MM.1S (cell line): ENCODE results near the gene ALOX15.

Experiments used
- DNase-seq: peaks from one replicate; pipeline ENCODE4 v3.0.0-alpha.2; 2015
- H2AFZ ChIP-seq: fragments of 300-600 bp; sonication (generic); 2 replicates; pipeline ENCODE4 v1.6.0; 2016; ENCODE audit warnings: antibody characterized with exemption, low read length
- H3F3A ChIP-seq: fragments of 300-600 bp; sonication (generic); 2 replicates; pipeline ENCODE4 v1.6.1; 2016; ENCODE audit warnings: mild to moderate bottlenecking, antibody characterized with exemption, low read length, moderate library complexity, mixed read lengths; ENCODE audit not compliant: insufficient read depth
- H3K27ac ChIP-seq: fragments of 300-600 bp; sonication (generic); 2 replicates; pipeline ENCODE4 v1.5.1; 2016; ENCODE audit warnings: mild to moderate bottlenecking, low read length
- H3K27me3 ChIP-seq: fragments of 300-600 bp; sonication (generic); replicated peaks from 2 replicates; pipeline ENCODE4 v1.6.0; 2016; ENCODE audit warnings: low read length; ENCODE audit not compliant: insufficient read depth
- H3K36me3 ChIP-seq: fragments of 300-600 bp; sonication (generic); replicated peaks from 2 replicates; pipeline ENCODE4 v1.6.1; 2016; ENCODE audit warnings: mild to moderate bottlenecking, low read length, mixed read lengths; ENCODE audit not compliant: insufficient read depth
- H3K4me1 ChIP-seq: fragments of 300-600 bp; sonication (generic); 2 replicates; pipeline ENCODE4 v1.6.1; 2016; ENCODE audit warnings: low read length, mixed read lengths
- H3K4me2 ChIP-seq: fragments of 300-600 bp; sonication (generic); 2 replicates; pipeline ENCODE4 v1.6.0; 2016; ENCODE audit warnings: low read depth, low read length
- H3K4me3 ChIP-seq: fragments of 300-600 bp; sonication (generic); 2 replicates; pipeline ENCODE4 v1.5.1; 2016; ENCODE audit warnings: low read length, mixed read lengths
- H3K79me2 ChIP-seq: fragments of 300-600 bp; sonication (generic); 2 replicates; pipeline ENCODE4 v1.6.1; 2016; ENCODE audit warnings: mixed run types, low read length, mixed read lengths
- H3K9ac ChIP-seq: fragments of 300-600 bp; sonication (generic); 2 replicates; pipeline ENCODE4 v1.6.1; 2016; ENCODE audit warnings: low read length, mixed read lengths
- H3K9me2 ChIP-seq: fragments of 300-600 bp; sonication (generic); replicated peaks from 2 replicates; pipeline ENCODE4 v1.6.1; 2016; ENCODE audit warnings: mild to moderate bottlenecking, low read length, mixed read lengths; ENCODE audit not compliant: insufficient read depth
- H3K9me3 ChIP-seq: fragments of 300-600 bp; sonication (generic); replicated peaks from 2 replicates; pipeline ENCODE4 v1.6.1; 2016; ENCODE audit warnings: mild to moderate bottlenecking, low read length, mixed read lengths; ENCODE audit not compliant: insufficient read depth
- H4K20me1 ChIP-seq: fragments of 300-600 bp; sonication (generic); 2 replicates; pipeline ENCODE4 v1.6.1; 2016; ENCODE audit warnings: mild to moderate bottlenecking, low read length, moderate library complexity, mixed read lengths; ENCODE audit not compliant: insufficient read depth
- EZH2 ChIP-seq: fragments of 300-600 bp; sonication (generic); optimal IDR thresholded peaks from 2 replicates; pipeline ENCODE3; 2017; ENCODE audit warnings: low read depth, mild to moderate bottlenecking, antibody characterized with exemption, low read length, mixed read lengths
- EZH2phosphoT487 ChIP-seq: fragments of 300-600 bp; sonication (generic); IDR thresholded peaks from 2 replicates; pipeline ENCODE4 v1.6.1; 2018; ENCODE audit warnings: antibody characterized with exemption, low read length
- TF ChIP-seq, protein P1 (sequence below): fragments of 300-600 bp; sonication (generic); IDR thresholded peaks from 2 replicates; pipeline ENCODE4 v1.5.1; 2016; ENCODE audit warnings: antibody characterized with exemption, low read length, mixed read lengths

The ALOX15 gene

DNA sequence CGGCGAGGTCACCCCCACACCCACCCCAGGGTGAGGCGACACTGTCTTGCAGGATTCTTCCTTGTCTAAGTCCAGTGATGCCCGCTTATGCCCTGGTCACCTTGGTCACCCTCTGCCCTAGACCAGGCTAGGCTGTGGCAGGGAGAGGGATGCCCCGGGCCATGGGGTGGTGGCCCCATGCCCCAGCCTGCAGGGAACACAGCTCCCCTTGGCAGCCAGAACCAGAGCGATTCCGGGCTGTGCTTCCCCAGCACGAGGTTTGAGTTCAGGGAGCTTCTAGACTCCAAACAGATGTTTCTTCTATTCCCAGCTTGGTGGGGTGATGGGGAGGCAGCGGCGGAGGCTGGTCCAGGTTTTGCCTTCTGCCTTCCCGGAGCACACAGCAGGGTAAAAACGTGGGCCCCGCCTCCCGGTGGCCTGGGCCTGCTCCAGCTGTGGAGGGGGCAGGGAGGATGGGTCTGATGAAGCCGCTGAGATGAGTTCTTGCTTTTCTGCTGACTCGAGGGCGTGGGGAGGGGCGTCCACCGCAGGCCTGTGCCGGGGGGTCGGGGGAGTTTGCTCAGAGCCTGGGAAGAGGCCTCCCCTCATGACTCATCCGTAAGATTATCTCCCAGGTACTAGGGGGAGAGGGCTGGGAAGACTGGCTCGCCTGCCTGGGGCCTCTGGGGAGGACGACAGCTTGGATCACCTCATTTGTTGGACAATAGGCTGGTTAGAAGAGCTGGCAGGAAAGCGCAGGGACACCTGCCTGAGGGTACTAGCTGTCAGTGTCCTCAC lies 41.8 kb downstream of the ALOX15 start:
- Histone ChIP-seq H3K9me2 (no peaks in the 10 kb centered on the region), H3K27ac (no peak overlapping the region), H3K9ac (no peak overlapping the region), H4K20me1 (no peaks in the 10 kb centered on the region), H3K4me1 (no peaks in the 10 kb centered on the region), H3K9me3 (no peaks in the 10 kb centered on the region), H2AFZ (no peak overlapping the region), H3K4me3 (no peak overlapping the region), H3K36me3 (no peaks in the 10 kb centered on the region), H3K27me3 (peaks cover 75% of the 10 kb centered on the region), H3K79me2 (no peaks in the 10 kb centered on the region), H3K4me2 (no peak overlapping the region), H3F3A (no peaks in the 10 kb centered on the region)
- DNase-seq, result no peak
- TF ChIP-seq, protein P1, sequence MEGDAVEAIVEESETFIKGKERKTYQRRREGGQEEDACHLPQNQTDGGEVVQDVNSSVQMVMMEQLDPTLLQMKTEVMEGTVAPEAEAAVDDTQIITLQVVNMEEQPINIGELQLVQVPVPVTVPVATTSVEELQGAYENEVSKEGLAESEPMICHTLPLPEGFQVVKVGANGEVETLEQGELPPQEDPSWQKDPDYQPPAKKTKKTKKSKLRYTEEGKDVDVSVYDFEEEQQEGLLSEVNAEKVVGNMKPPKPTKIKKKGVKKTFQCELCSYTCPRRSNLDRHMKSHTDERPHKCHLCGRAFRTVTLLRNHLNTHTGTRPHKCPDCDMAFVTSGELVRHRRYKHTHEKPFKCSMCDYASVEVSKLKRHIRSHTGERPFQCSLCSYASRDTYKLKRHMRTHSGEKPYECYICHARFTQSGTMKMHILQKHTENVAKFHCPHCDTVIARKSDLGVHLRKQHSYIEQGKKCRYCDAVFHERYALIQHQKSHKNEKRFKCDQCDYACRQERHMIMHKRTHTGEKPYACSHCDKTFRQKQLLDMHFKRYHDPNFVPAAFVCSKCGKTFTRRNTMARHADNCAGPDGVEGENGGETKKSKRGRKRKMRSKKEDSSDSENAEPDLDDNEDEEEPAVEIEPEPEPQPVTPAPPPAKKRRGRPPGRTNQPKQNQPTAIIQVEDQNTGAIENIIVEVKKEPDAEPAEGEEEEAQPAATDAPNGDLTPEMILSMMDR, result no peak
- TF ChIP-seq EZH2phosphoT487 (no peak), EZH2 (no peak)

DNA sequence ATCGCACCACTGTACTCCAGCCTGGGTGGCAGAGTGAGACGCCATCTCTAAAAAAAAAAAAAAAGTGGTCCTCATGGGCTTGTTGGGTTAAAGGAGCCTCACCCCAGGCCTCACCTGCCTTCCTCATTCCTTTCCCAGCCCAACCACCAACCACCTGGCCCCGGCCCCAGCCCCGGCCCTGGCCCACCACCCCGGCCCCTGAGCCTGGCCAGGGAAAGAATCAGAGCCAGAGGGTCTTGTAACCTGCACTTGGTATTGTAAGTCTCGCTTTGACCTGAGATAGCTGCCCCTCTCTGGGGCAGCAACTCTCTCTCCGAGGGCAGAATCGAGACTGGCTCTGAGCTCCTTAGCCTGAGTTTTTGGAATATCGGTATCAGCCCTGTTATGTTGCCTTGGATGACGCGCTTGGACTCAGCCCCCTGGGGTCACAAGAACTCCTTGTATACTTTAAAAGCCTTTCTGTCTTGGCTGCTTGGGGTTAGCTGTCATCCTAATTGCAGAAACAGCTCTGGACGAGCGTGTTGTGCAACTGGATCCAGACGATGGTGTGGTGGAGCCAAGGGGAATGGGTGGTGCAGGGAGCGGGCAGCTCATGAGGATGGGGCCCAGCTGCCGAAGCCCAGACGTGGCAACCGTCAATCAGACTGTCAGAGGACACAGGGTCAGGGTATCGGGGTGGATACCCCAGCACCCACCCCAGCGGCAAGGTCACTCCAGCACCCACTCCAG lies 42.5 kb downstream of the ALOX15 start:
- Histone ChIP-seq H3K9me2 (no peaks in the 10 kb centered on the region), H4K20me1 (no peaks in the 10 kb centered on the region), H3K4me3 (no peak overlapping the region), H3K36me3 (no peaks in the 10 kb centered on the region), H3K27ac (no peak overlapping the region), H3K27me3 (peaks cover 79% of the 10 kb centered on the region), H3K9me3 (no peaks in the 10 kb centered on the region), H2AFZ (no peak overlapping the region), H3F3A (no peaks in the 10 kb centered on the region), H3K9ac (no peak overlapping the region), H3K4me1 (no peaks in the 10 kb centered on the region), H3K4me2 (no peak overlapping the region), H3K79me2 (no peaks in the 10 kb centered on the region)
- no peak for TF ChIP-seq EZH2phosphoT487
- no peak for TF ChIP-seq EZH2
- TF ChIP-seq, protein P1, result no peak
- no peak for DNase-seq

GRCh38 chr17:4597975-4598374 lies 43.5 kb downstream of the ALOX15 start:
- H3K4me1 ChIP-seq, result no peaks in the 10 kb centered on the region
- H3F3A ChIP-seq, result no peaks in the 10 kb centered on the region
- H4K20me1 ChIP-seq, result no peaks in the 10 kb centered on the region
- H3K4me2 ChIP-seq, result no peak overlapping the region
- H3K9me3 ChIP-seq, result no peaks in the 10 kb centered on the region
- no peak overlapping the region for H3K4me3 ChIP-seq
- H3K27ac ChIP-seq, result no peak overlapping the region
- no peak overlapping the region for H3K9ac ChIP-seq
- no peaks in the 10 kb centered on the region for H3K9me2 ChIP-seq
- TF ChIP-seq EZH2 (no peak), EZH2phosphoT487 (no peak)
- TF ChIP-seq, protein P1, result no peak
- H2AFZ ChIP-seq, result no peak overlapping the region
- peaks cover 82% of the 10 kb centered on the region for H3K27me3 ChIP-seq
- H3K36me3 ChIP-seq, result no peaks in the 10 kb centered on the region
- H3K79me2 ChIP-seq, result no peaks in the 10 kb centered on the region
- DNase-seq, result no peak
